ENCODE results near the gene PCMT1.
A peak's percentile ranks its signal among the peaks of the same experiment; 100 is the strongest.
"Not testable (repeated sequence)": the region's sequence is repeated elsewhere in the genome, so short reads cannot be mapped to it uniquely, and the experiment has no call there.

The PCMT1 gene

GRCh38 chr6:149830731-149831307 lies 81.3 kb downstream of the PCMT1 start:
- Histone ChIP-seq H3K4me2 (ENCODE audit: low read length) (peak overlapping the region; percentile 72), H3K4me3 (ENCODE audit: low read length) (peak overlapping the region; percentile 48), H3K9ac (ENCODE audit: low read depth, low read length) (peak overlapping the region; percentile 0), H3K36me3 (ENCODE audit: insufficient read depth, low read length) (no peaks in the 10 kb centered on the region), H3K27me3 (ENCODE audit: control insufficient read depth, insufficient read depth, low read length) (no peaks in the 10 kb centered on the region), H3K9me3 (replicated peaks; ENCODE audit: low read length) (no peaks in the 10 kb centered on the region), H3K4me1 (ENCODE audit: control insufficient read depth, insufficient read depth, low read length) (no peaks in the 10 kb centered on the region)

DNA sequence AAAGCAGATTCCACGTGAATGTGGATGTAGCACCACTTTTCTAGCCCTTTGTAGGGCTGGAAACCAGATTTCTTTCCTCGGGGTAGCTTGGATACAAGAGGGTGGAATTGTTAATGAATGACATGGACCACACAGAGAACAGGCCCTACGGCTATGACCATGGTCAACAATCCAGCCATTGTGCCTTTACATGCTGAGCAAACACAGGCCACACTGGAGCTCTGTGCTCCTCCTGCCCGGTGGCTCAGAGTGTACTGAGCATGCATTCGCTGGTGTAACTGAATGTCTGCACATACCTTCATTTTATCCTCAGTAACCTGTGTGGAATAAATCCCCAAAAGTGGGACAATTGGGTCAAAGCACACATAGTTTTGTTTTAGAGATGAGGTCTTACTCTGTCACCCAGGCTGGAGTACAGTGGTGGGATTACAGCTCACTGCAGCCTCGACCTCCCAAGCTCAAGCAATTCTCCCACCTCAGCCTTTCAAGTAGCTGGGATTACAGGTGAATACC lies 81.8 kb downstream of the PCMT1 start:
- H3K4me2 ChIP-seq (ENCODE audit: low read length) = peak overlapping the region; percentile 72
- no peaks in the 10 kb centered on the region for H3K9me3 ChIP-seq (replicated peaks; ENCODE audit: low read length)
- no peak overlapping the region for H3K9ac ChIP-seq (ENCODE audit: low read depth, low read length)
- no peaks in the 10 kb centered on the region for H3K4me1 ChIP-seq (ENCODE audit: control insufficient read depth, insufficient read depth, low read length)
- H3K36me3 ChIP-seq (ENCODE audit: insufficient read depth, low read length) = no peaks in the 10 kb centered on the region
- peak overlapping the region; percentile 48 for H3K4me3 ChIP-seq (ENCODE audit: low read length)
- no peaks in the 10 kb centered on the region for H3K27me3 ChIP-seq (ENCODE audit: control insufficient read depth, insufficient read depth, low read length)

GRCh38 chr6:149833651-149834050 lies 84.1 kb downstream of the PCMT1 start:
- H3K9ac ChIP-seq (ENCODE audit: low read depth, low read length) = no peak overlapping the region
- H3K4me2 ChIP-seq (ENCODE audit: low read length) = no peak overlapping the region
- H3K9me3 ChIP-seq (replicated peaks; ENCODE audit: low read length) = no peaks in the 10 kb centered on the region
- no peaks in the 10 kb centered on the region for H3K27me3 ChIP-seq (ENCODE audit: control insufficient read depth, insufficient read depth, low read length)
- H3K4me3 ChIP-seq (ENCODE audit: low read length) = no peak overlapping the region
- H3K36me3 ChIP-seq (ENCODE audit: insufficient read depth, low read length) = peaks cover 4% of the 10 kb centered on the region
- no peaks in the 10 kb centered on the region for H3K4me1 ChIP-seq (ENCODE audit: control insufficient read depth, insufficient read depth, low read length)

DNA sequence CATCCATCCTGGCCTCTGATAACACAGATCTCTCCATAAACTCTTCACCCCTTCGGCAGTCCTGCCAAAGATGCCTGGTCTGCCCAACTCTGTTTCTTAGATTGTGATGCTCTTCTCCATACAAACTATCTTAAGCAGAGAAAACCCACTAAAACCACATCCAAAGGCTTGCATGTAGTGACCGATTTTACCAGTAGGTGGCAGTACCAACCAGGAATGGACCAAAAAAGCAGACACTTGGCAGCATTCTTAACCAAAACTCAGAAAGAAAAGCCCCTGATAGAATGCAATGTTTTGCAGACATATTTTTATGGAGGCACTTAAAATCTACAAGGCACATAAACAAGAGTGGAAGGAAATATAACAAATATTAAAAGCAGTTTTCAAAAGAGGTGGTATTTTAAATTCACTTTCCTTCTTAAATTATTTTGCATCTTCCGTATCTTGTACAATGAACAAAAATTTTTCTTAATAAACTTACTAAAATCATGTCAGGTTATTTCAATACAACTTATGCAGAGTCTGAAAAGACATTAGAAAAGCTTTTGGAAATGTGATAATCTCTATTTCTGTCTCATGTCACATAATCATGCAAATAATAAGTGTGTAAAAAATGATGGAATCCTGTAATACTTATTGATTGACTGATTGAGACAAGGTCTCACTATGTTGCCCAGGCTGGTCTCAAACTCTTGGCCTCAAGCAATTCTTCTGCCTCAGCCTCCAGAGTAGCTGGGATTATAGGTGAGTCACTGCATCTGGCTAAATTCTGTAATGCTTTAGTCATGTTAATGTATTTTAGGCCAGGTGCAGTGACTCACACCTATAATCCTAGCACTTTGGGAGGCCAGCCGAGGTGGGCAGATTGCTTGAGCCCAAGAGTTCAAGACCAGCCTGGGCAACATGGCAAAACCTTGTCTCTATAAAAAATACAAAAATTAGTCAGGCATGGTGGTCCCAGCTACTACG lies 85.3 kb downstream of the PCMT1 start:
- Histone ChIP-seq H3K4me1 (ENCODE audit: control insufficient read depth, insufficient read depth, low read length) (peaks cover under 1% of the 10 kb centered on the region), H3K9ac (ENCODE audit: low read depth, low read length) (no peak overlapping the region), H3K9me3 (replicated peaks; ENCODE audit: low read length) (no peaks in the 10 kb centered on the region), H3K27me3 (ENCODE audit: control insufficient read depth, insufficient read depth, low read length) (no peaks in the 10 kb centered on the region), H3K4me2 (ENCODE audit: low read length) (no peak overlapping the region), H3K4me3 (ENCODE audit: low read length) (no peak overlapping the region), H3K36me3 (ENCODE audit: insufficient read depth, low read length) (peaks cover 4% of the 10 kb centered on the region)

GRCh38 chr6:149840345-149841075 lies 91.0 kb downstream of the PCMT1 start:
- Histone ChIP-seq H3K36me3 (ENCODE audit: insufficient read depth, low read length) (peaks cover 4% of the 10 kb centered on the region), H3K4me3 (ENCODE audit: low read length) (no peak overlapping the region), H3K9ac (ENCODE audit: low read depth, low read length) (no peak overlapping the region), H3K9me3 (replicated peaks; ENCODE audit: low read length) (no peaks in the 10 kb centered on the region), H3K4me2 (ENCODE audit: low read length) (peak overlapping the region; percentile 46), H3K27me3 (ENCODE audit: control insufficient read depth, insufficient read depth, low read length) (no peaks in the 10 kb centered on the region), H3K4me1 (ENCODE audit: control insufficient read depth, insufficient read depth, low read length) (peaks cover 34% of the 10 kb centered on the region)

GRCh38 chr6:149842331-149842730 lies 92.8 kb downstream of the PCMT1 start:
- Histone ChIP-seq H3K4me1 (ENCODE audit: control insufficient read depth, insufficient read depth, low read length) (peaks cover 52% of the 10 kb centered on the region), H3K36me3 (ENCODE audit: insufficient read depth, low read length) (peaks cover under 1% of the 10 kb centered on the region), H3K4me3 (ENCODE audit: low read length) (no peak overlapping the region), H3K4me2 (ENCODE audit: low read length) (no peak overlapping the region), H3K9me3 (replicated peaks; ENCODE audit: low read length) (no peaks in the 10 kb centered on the region), H3K9ac (ENCODE audit: low read depth, low read length) (no peak overlapping the region), H3K27me3 (ENCODE audit: control insufficient read depth, insufficient read depth, low read length) (no peaks in the 10 kb centered on the region)

GRCh38 chr6:149843051-149843633 lies 93.6 kb downstream of the PCMT1 start:
- Histone ChIP-seq H3K27me3 (ENCODE audit: control insufficient read depth, insufficient read depth, low read length) (no peaks in the 10 kb centered on the region), H3K9me3 (replicated peaks; ENCODE audit: low read length) (no peaks in the 10 kb centered on the region), H3K4me1 (ENCODE audit: control insufficient read depth, insufficient read depth, low read length) (peaks cover 59% of the 10 kb centered on the region), H3K9ac (ENCODE audit: low read depth, low read length) (no peak overlapping the region), H3K4me2 (ENCODE audit: low read length) (no peak overlapping the region), H3K4me3 (ENCODE audit: low read length) (no peak overlapping the region), H3K36me3 (ENCODE audit: insufficient read depth, low read length) (no peaks in the 10 kb centered on the region)

DNA sequence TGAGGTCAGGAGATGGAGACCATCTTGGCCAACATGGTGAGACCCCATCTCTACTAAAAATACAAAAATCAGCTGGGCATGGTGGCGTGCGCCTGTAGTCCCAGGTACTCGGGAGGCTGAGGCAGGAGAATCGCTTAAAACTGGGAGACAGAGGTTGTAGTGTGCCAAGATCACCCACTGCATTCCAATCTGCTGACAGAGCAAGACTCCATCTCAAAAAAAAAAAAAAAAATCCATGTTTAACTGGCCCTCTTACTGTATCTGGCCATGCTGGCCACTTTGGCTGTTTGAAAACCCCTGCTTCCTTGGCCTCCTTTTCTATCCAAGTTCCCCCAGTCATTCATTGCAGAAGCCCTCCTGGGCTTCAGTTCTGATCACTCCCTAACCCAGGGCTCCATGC lies 94.5 kb downstream of the PCMT1 start:
- H3K9ac ChIP-seq (ENCODE audit: low read depth, low read length); H3K4me3 ChIP-seq (ENCODE audit: low read length); H3K27me3 ChIP-seq (ENCODE audit: control insufficient read depth, insufficient read depth, low read length); H3K36me3 ChIP-seq (ENCODE audit: insufficient read depth, low read length); H3K9me3 ChIP-seq (replicated peaks; ENCODE audit: low read length): not testable (repeated sequence)
- Histone ChIP-seq H3K4me2 (ENCODE audit: low read length) (peak overlapping the region; percentile 13), H3K4me1 (ENCODE audit: control insufficient read depth, insufficient read depth, low read length) (peaks cover 60% of the 10 kb centered on the region)

- Histone ChIP-seq H3K36me3 (ENCODE audit: insufficient read depth, low read length) (no peaks in the 10 kb centered on the region), H3K9me3 (replicated peaks; ENCODE audit: low read length) (no peaks in the 10 kb centered on the region), H3K4me2 (ENCODE audit: low read length) (peak overlapping the region; percentile 13), H3K4me1 (ENCODE audit: control insufficient read depth, insufficient read depth, low read length) (peaks cover 60% of the 10 kb centered on the region), H3K4me3 (ENCODE audit: low read length) (no peak overlapping the region), H3K9ac (ENCODE audit: low read depth, low read length) (no peak overlapping the region), H3K27me3 (ENCODE audit: control insufficient read depth, insufficient read depth, low read length) (no peaks in the 10 kb centered on the region)
These were observed 94.9 kb downstream of the PCMT1 start for GRCh38 chr6:149844480-149844879.

GRCh38 chr6:149845549-149845948 lies 96.0 kb downstream of the PCMT1 start:
- Histone ChIP-seq H3K27me3 (ENCODE audit: control insufficient read depth, insufficient read depth, low read length) (no peaks in the 10 kb centered on the region), H3K4me1 (ENCODE audit: control insufficient read depth, insufficient read depth, low read length) (peaks cover 52% of the 10 kb centered on the region), H3K9ac (ENCODE audit: low read depth, low read length) (no peak overlapping the region), H3K4me3 (ENCODE audit: low read length) (no peak overlapping the region), H3K9me3 (replicated peaks; ENCODE audit: low read length) (no peaks in the 10 kb centered on the region), H3K36me3 (ENCODE audit: insufficient read depth, low read length) (no peaks in the 10 kb centered on the region), H3K4me2 (ENCODE audit: low read length) (no peak overlapping the region)

DNA sequence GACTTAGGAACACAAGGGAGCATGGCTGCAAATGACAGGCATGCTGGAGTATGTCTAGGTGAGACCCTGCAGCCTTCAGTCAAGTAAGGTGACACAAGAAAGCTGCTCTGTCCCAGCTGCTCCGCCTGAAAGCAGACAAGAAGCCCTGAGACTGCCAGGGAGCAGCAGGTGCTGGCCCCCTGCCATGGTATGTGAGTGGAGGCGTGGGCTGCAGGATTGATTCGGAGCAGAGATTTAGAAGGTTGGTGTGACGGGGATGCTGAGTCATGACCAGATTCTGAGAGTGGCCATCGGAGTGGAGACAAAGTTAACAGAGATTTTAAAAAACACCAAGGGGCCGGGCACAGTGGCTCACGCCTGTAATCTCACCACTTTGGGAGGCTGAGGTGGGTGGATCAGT lies 96.8 kb downstream of the PCMT1 start:
- H3K9ac ChIP-seq (ENCODE audit: low read depth, low read length) = no peak overlapping the region
- peak overlapping the region; percentile 36 for H3K4me3 ChIP-seq (ENCODE audit: low read length)
- peak overlapping the region; percentile 64 for H3K4me2 ChIP-seq (ENCODE audit: low read length)
- H3K9me3 ChIP-seq (replicated peaks; ENCODE audit: low read length) = no peaks in the 10 kb centered on the region
- no peaks in the 10 kb centered on the region for H3K27me3 ChIP-seq (ENCODE audit: control insufficient read depth, insufficient read depth, low read length)
- H3K4me1 ChIP-seq (ENCODE audit: control insufficient read depth, insufficient read depth, low read length) = peaks cover 49% of the 10 kb centered on the region
- H3K36me3 ChIP-seq (ENCODE audit: insufficient read depth, low read length) = no peaks in the 10 kb centered on the region

Data from skeletal muscle satellite cell (primary cell).